Fibroblast of mammary gland (primary cell): ENCODE measurements around the gene CAMK2D.

Source experiments
- DNase-seq: peaks from one replicate; pipeline ENCODE4 v3.0.0-alpha.2; 2010; ENCODE audit warnings: low read depth
- H3K4me3 ChIP-seq: 2 replicates; pipeline ENCODE4 v1.5.1; 2011; ENCODE audit warnings: low read depth, mild to moderate bottlenecking, low read length, moderate library complexity; ENCODE audit not compliant: control insufficient read depth
- TF ChIP-seq, protein P1 (sequence below): conservative IDR thresholded peaks from 2 replicates; pipeline ENCODE4 v1.5.1; 2011; ENCODE audit warnings: low read depth, low read length, inconsistent platforms; ENCODE audit not compliant: control insufficient read depth, insufficient read depth

CAMK2D gene

GRCh38 chr4:113634081-113634969 lies 127.2 kb downstream of the CAMK2D start:
- TF ChIP-seq, protein P1, sequence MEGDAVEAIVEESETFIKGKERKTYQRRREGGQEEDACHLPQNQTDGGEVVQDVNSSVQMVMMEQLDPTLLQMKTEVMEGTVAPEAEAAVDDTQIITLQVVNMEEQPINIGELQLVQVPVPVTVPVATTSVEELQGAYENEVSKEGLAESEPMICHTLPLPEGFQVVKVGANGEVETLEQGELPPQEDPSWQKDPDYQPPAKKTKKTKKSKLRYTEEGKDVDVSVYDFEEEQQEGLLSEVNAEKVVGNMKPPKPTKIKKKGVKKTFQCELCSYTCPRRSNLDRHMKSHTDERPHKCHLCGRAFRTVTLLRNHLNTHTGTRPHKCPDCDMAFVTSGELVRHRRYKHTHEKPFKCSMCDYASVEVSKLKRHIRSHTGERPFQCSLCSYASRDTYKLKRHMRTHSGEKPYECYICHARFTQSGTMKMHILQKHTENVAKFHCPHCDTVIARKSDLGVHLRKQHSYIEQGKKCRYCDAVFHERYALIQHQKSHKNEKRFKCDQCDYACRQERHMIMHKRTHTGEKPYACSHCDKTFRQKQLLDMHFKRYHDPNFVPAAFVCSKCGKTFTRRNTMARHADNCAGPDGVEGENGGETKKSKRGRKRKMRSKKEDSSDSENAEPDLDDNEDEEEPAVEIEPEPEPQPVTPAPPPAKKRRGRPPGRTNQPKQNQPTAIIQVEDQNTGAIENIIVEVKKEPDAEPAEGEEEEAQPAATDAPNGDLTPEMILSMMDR = no peak
- no peak for DNase-seq

DNA sequence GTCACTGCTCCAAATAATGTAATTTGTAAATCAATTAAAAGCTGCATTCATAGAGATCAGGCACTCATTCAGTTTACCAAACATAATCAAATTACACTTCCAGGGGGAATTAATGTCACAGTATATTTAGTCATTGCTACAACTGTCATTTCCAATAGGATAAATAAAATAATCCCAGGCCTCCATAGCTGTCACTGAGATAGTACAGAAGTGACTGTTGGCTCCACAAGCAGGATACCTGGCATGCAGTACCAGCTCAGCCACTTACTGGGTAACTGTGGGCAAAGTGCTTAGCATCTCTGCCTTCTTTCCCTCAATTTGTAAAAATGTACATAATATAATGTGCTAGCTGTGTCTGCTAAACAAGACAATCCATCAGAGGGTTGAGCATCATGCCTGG lies 128.1 kb downstream of the CAMK2D start:
- TF ChIP-seq, protein P1 = no peak
- no peak overlapping the region for H3K4me3 ChIP-seq
- DNase-seq = no peak

More at GRCh38 chr4:113634081-113634969, 127.2 kb downstream of the CAMK2D start:
- no peak overlapping the region for H3K4me3 ChIP-seq

- TF ChIP-seq, protein P1 = no peak
- DNase-seq = no peak
- H3K4me3 ChIP-seq = no peak overlapping the region
These were observed 132.8 kb downstream of the CAMK2D start for GRCh38 chr4:113628711-113629110.

- no peak for DNase-seq
- TF ChIP-seq, protein P1 = no peak
- no peak overlapping the region for H3K4me3 ChIP-seq
These were observed 134.2 kb downstream of the CAMK2D start for GRCh38 chr4:113627321-113627720.

DNA sequence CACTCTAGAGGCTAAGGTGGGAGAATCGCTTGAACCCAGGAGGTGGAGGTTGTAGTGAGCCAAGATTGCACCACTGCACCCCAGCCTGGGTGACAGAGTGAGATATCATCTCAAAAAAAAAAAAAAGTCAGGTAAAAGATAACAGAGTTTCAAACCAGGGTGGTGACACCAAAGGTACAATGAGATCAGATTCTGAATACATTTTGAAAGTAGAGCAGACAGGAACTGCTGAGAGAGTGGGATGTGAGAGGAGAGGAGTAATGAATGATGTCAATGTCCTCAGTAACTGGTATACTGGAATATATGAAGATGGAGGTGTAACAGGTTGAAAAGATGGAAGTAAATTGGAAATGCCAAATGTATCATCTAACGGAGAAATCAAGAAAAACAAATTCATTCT lies 135.6 kb downstream of the CAMK2D start:
- DNase-seq = no peak
- no peak overlapping the region for H3K4me3 ChIP-seq
- TF ChIP-seq, protein P1 = no peak

- no peak for DNase-seq
- TF ChIP-seq, protein P1 = no peak
- H3K4me3 ChIP-seq = no peak overlapping the region
These were observed 138.2 kb downstream of the CAMK2D start for GRCh38 chr4:113623274-113623894.
